K562 treated with DMSO at 1 percent for 24 hours (cell line): ENCODE results near the gene SGCE. TPM values are rescaled to one million over a fixed set of nuclear protein-coding genes. Genes with fewer than 3 reads are reported as not detected.

Experiments
- total RNA-seq: library from RNA; unstranded; fragments of 300-600 nt; gene quantifications from 2 replicates; pipeline ENCODE4 v1.2.3, GENCODE V29; 2022; ENCODE audit warnings: low read depth; ENCODE audit not compliant: insufficient read depth

Gene SGCE, protein sequence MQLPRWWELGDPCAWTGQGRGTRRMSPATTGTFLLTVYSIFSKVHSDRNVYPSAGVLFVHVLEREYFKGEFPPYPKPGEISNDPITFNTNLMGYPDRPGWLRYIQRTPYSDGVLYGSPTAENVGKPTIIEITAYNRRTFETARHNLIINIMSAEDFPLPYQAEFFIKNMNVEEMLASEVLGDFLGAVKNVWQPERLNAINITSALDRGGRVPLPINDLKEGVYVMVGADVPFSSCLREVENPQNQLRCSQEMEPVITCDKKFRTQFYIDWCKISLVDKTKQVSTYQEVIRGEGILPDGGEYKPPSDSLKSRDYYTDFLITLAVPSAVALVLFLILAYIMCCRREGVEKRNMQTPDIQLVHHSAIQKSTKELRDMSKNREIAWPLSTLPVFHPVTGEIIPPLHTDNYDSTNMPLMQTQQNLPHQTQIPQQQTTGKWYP
- 0.76 TPM in 1 of 2 replicates, not detected in the other for total RNA-seq

DNA sequence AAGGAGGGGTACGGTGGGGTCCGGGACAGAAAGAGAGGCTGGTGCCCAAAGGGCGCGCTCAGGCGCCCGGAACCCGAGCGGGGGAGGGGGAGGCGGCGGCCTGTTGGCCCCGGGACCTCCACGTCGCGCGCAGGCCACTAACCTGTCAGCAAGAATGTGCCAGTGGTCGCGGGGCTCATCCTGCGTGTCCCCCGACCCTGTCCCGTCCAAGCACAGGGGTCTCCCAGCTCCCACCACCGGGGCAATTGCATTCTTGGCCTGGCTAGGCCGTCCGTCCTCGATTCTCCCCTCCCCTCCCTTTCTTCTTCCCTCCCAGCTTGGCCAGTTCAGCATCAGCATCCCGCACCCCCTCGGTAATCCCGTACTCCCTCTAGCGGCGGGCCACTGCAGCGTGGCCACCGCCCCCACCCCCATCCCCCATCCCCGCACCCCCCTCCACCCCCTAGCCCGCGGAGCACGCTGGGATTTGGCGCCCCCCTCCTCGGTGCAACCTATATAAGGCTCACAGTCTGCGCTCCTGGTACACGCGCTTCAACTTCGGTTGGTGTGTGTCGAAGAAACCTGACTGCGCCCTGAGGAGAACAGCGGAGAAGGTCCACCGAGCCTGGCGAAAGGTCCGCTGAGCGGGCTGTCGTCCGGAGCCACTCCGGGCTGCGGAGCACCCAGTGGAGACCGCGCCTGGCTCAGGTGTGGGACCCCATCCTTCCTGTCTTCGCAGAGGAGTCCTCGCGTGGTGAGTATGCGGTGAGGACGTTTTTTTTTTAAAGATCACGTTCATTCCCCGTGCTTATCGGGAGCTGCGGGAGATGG is at the start of gene SGCE:
Gene SGCE (minus strand): TSS at position 286 of the 810 bp plus-strand sequence. CDS start 35 bp downstream, at position 251.

Other genes starting within 250 kb of the SGCE start
- gene CASD1, start 146.3 kb downstream of the SGCE start, total RNA-seq = 2.5 and 3.1 TPM in 2 replicates